ENCODE results near the gene MB.
A peak's percentile ranks its signal among the peaks of the same experiment; 100 is the strongest.

Gene MB

DNA sequence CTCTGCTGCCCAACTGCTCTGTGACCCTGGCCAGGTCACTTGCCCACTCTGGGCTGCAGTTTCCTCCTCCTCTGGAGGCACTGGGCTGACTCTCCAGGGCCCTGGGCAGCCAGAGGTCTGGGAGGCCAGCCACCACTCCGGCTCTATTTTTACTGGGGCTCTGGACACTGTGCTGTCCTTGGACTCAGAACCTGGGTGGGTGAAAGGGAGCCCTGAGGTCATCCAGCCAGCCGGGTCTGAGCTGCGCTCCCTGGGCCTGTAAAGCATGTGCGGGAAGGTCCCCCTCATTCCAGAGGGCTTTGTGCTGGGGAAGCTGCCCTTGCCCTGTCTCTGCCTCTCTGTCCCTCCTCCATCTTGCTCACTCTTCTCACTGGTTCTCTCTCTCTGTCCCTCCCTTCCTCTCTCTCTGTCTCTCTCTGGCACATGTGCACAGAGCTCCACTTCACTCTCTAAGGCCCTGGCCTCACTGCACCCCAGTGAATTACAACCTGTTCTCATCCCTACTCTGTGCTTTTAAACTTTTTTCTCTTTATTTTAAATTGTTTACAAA is 24.6 kb downstream of the MB start:
- no peak for DNase-seq

- no peak for DNase-seq
Observed at GRCh38 chr22:35591714-35592417, 25.3 kb downstream of the MB start.

DNA sequence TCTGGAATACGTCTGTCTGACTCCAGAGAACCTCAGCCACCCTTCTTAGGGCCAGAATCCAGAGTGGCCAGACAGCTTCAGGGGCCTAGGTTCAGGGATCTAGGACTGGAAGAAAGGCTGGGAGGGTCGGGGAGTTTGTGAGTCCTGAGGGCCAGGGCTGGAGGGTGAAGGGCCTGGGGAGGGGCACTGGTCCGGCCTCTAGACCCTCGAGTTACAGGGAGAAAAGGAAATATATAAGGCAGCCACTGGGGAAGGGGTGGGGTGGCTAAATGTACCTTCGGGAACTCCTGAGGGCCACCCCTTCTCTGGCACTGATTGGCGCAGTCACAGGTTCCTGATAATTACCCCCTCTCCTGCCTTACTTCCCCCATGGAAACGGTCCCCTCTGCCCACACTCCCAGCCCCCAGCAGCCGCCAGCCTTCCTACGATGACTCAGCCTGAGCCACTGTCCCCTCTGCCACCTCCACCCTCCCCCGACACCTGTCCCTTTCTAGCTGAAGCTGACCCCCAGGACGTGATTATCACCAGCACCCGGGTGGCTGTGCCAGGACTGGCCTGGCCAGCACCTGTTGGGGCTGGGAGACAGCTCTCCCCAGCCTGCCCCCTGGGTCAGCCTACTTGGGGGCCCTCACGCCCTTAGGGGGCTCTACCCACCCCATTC is 26.4 kb downstream of the MB start:
- no peak for DNase-seq

DNA sequence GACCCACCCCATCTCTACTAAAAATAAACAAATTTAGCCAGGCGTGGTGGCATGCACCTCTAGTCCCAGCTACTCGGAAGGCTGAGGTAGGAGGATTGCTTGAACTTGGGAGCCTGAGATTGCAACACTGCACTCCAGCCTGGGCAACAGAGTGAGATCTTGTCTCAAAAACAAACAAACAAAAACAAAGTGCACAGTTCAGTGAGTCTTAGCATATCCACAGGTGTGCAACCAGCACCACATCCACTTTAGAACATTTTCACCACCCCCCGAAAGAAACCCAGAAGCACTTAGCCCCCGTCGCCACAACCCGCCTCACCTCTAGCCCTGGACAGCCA is 27.4 kb downstream of the MB start:
- no peak for DNase-seq

DNA sequence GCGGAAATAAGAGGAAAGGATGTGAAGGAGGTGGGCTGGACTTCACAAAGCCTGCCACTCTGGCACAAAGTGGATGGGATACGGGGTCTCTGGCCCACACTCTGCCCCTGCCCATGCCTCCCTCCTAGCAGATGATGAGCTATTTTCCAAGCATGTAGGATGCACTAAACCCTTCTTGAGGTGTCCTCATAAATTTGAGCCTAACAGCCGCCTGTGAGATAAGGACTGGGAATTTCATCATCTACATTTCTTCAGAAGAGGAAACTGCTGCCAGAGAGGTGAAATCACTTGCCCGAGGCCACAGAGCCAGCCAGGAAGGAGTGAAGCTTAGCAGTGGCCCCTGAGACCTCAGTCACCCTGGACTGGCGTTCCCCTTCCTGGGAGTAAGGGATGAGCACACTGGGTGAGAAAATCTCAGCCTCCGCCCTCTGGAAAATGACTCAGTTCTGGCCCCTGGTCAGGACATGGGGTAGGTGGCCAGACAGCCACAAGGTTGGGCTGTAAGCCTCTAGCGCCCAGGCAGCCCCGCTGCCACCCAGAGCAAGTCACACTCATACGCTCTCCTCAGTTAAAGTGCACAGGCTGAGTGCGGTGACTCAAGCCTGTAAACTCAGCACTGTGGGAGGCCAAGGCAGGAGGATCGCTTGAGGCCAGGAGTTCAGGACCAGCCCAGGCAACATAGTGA is 27.9 kb downstream of the MB start:
- DNase-seq = no peak

DNA sequence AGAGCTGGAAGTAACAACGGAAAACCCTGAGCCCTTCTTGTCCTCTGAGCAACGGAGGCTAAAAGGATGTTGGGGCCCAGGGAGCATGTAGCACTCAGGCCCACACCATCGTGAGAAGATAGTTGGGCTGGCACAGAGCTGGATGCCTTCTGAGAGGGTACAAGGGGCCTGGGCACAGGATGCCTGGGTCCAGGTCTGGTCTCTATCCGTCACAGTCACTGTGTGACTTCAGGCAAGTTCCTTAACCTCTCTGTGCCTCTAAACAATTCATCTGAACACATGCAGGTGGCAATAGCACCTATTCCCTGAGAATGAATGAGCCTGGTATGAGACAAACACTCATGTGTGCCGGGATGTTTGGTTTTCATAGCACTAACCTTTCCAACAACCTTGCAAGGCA is 29.2 kb downstream of the MB start:
- DNase-seq = no peak

DNA sequence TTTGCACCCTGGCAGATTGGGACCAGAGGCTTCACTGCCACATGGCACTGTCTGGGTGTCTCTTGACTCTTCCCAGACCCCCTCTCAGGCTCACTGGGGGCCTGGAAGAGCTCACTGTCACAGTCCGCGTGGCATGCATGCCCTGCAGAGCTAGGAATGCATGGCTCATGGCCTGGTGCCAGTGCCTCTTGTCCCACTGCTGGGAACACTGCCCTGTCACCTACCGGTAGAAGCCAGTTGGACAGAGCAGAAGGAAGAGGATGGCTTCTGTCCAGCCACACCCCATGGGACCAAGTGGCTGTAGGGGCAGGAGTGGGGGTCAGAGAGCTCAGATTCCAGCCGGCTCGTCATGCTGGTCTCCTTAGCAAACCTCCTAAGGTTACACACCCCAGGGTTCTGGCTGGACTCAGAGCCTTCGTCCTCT is 29.7 kb downstream of the MB start:
- no peak for DNase-seq

DNA sequence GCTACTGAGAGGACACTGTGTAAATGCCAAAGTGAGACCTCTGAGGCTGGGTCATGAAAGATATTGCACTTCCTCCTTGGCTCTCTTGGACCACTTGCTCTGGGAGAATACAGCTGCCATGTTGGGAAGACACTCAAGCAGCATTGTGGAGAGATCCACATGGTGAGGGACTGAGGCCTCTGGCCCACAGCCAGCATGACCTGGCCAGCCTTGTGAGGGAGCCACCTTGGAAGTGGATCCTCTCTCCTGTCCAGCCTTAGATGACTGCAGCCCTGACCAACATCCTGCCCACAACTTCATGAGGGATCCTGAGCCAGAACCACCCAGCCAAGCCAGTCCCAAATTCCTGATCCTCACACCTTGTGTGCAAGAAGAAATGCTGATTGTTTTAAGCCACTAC is 30.4 kb downstream of the MB start:
- no peak for DNase-seq

- DNase-seq = peak; percentile 59
Observed at GRCh38 chr22:35582861-35583670, 34.1 kb downstream of the MB start.

DNA sequence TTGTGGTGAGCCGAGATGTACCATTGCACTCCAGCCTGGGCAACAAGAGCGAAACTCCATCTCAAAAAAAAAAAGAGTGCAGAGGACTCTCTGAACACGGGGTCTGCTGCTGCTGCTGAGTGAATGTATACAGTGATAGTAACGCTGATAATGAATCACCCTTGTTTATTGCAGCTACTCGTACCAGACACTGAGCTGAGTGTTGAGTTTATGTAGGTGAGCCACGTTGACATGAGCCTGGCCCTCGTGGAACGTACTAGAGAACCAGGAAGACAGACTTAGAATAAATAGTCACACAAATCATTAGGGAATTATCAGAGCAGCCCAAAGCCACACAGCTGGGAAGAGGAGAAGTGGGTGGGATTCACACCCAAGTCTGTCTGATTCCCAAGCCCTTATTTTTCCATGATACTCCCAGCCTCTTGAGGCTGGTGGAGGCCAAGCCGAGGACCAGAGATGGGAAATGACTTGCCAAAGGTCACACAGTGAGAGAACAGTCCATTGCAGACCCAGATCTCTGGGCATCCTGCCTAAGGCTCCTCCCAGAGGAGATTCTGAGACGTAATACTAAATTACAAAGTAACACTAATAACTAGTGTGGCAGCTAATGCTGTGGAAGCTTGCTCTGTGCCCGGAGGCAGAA is 34.8 kb downstream of the MB start:
- DNase-seq = no peak

- DNase-seq = no peak
Observed at GRCh38 chr22:35581023-35581413, 36.1 kb downstream of the MB start.

GRCh38 chr22:35580351-35581022 is 36.6 kb downstream of the MB start:
- no peak for DNase-seq

- DNase-seq = no peak
Observed at GRCh38 chr22:35578836-35579575, 38.1 kb downstream of the MB start.

DNA sequence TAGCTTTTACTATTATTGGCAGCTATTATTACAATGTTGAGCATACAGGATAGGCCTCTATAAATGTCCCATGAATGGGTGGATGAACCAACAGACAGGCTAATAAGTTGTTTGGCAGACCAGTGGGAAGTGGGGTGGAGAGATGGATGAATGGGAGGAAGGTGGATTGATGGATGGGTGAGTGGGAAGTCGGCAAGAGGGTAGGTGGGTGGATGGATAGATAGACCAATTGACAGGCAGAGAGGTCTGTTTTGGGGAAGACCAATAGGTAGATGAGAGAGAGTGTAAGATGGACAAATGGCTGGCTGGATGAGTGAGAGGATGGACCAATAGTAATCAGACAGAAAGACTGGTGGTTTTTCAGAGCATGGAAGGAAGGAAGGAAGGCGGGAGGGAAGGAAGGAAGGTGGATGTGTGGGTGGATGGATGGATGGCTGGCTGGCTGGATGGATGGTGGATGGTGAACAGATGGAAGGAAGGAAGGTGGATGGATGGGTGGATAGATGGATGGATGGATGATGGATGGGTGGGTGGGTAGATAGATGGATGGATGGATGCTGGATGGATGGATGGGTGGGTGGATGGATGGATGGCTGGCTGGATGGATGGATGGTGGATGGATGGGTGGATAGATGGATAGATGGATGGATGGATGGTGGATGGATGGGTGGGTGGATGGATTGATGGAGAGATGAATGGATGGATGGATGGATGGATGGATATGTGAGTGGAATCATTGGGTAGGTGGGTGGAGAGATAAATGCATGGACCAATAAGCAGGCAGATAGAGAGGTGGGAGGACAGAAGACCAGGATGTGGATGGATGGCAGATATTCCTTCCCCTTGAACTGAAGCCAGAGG is 39.1 kb downstream of the MB start:
- no peak for DNase-seq

DNA sequence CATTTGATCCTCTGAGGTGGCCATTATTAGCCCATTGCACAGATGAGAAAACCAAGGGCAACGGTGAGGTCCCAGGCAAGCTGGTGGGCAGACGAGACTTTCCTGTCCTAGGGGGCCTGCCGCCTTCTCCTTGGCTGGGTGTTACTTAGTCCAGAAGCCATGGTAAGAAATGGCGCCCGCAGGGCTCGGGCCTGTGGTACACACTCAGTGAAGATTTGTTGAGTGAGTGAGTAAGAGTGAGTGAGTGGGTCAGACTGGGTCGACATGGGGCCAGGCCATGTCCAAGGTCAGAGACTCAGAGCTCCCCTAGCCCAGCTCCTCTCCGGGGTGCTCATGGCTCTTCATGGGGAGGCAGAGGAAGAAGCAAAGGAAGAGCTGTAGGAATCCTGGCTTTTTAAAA is 40.5 kb downstream of the MB start:
- DNase-seq = no peak

DNA sequence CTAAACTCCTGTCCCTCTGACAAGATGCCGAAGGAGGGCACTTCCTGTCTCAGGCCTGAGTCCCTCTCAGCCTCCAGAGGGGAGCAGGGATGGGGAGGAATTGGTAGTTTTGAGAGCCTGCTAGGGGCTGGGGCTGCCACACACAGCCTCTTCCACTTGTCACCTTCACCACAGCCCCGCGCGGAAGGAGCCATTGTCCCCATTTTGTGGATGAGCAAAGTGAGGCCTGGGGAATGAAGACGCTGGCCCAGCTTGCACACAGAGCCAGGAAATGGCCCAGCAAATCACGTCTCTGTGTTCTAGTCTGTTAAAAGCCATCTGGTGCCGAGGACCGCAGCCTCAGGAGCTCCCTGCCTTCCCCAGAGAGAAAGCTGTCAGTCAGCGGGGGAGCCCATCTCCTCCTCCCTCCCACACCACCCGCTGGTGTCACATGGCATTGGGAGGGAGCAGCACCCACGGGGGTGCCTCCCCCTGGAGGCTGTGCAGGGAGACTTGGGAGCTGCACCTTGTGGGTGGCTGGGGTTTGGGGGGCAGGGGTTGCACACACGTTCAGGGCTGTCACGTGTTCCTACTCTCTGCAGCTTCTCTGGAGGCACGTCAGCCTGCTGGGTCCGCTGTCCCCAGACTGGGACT is 41.9 kb downstream of the MB start:
- DNase-seq = no peak

DNA sequence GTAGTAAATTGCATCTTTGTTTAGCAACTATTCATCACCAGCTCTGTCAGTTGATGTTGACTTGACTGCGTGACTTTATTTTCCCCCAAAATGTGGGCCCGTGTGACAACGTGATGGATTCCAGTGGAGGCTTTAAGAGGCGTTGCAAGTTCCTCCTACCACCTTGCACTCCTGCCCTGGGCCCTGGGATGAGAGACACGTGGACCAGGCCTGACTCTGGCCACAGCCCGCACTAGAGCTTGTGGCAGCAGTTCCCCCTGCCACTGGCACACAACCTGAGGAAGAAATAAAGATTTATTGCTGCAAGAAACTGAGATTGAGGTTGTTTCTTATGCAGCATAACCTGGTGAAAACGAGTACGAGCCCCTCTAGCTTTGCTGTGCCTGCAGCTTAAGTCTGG is 44.6 kb downstream of the MB start:
- no peak for DNase-seq

DNA sequence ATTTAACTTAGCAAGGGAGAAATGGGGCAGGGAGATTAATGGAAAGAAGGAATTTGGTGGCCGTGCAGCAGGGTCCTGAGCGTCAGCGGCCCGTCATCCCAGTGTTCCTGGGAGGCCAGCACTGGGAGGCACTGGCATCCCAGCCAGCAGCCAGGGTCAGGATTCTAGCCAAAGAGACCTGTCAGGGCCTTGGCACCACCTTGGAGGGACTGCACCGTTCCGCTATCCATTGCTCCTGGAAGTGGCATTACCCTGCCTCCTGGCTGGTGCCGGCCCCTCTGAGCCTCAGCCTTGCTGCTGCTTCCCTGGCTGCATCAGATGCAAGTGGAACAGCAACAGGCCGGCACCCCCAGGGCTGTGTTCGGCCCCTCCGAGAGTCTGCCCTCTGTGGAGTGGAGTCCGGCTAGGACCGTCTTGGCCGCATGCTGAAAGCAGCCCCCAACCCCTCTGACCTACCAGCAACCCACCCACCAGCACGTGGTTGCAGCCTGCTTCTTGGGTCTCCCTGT is 46.4 kb downstream of the MB start:
- DNase-seq = no peak

DNA sequence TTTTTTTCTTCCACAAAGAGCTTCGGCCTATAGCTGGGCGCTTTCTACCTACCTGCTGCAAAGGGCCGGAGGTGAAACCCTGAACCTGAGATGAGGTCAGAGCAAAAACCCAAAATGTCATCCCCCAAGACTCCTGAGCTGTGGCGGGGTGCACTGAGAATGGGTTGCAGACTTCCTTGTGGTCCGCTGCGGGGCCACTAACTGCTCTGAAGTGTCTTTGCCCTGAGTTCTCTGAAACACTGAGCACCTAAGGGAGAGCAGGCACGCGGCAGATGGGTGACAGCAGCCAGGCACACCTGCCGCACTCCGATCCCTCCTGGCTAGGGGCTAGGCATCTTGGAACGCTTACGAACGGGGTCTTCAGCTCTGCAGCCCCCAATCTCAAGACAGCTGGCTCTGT is 47.2 kb downstream of the MB start:
- no peak for DNase-seq
